Activated CD8-positive, alpha-beta memory T cell treated with anti-CD3 and anti-CD28 coated beads, Interleukin-2, amount 10 ng/mL, durations not matched to agents 7 days and 5 days (primary cell): Measurements from ENCODE around the gene EEF2. TPM values are rescaled to one million over a fixed set of nuclear protein-coding genes. Genes with fewer than 3 reads are reported as not detected.

Source experiments
- microRNA-seq: library from miRNA; unstranded; fragments of <30 nt; microRNA quantifications from one replicate; pipeline ENCODE4 v1.2.0, GENCODE V29; 2022
- total RNA-seq, 2 experiments: library from RNA; stranded (reverse); gene quantifications; one replicate each; pipeline ENCODE4 v1.2.3, GENCODE V29; 2021

Gene EEF2
- total RNA-seq, 2 experiments from 2014 or later = 1,382 to 1,952 TPM

Small RNA genes within 50 kb of the gene (microRNA-seq; reads per million reads assigned to microRNA genes)
- gene MIR637 = not detected

Other genes with a start within 250 kb of the EEF2 start
- 10 to 100 TPM; 50.3 to 65.5 TPM for gene APBA3, start 223.8 kb downstream of the EEF2 start, total RNA-seq
- gene MRPL54, start 222.8 kb downstream of the EEF2 start, total RNA-seq = 10 to 100 TPM; 74.0 to 89.8 TPM
- not detected for gene RAX2, start 213.2 kb downstream of the EEF2 start, total RNA-seq
- gene MATK, start 199.1 kb downstream of the EEF2 start, total RNA-seq = 10 to 100 TPM; 26.8 to 30.8 TPM
- gene ZFR2, start 116.4 kb downstream of the EEF2 start, total RNA-seq = under 1 TPM; 0.26 TPM
- not detected for gene ATCAY, start 104.8 kb downstream of the EEF2 start, total RNA-seq
- not detected for gene NMRK2, start 52.4 kb downstream of the EEF2 start, total RNA-seq
- 10 to 100 TPM; 49.3 to 53.0 TPM for gene DAPK3, start 14.4 kb downstream of the EEF2 start, total RNA-seq
- gene PIAS4, start 22.3 kb upstream of the EEF2 start, total RNA-seq = 10 to 100 TPM; 34.0 to 39.4 TPM
- gene ZBTB7A, start 81.4 kb upstream of the EEF2 start, total RNA-seq = 10 to 100 TPM; 67.4 to 72.6 TPM
- 100 to 1,000 TPM; 201 to 238 TPM for gene MAP2K2, start 138.7 kb upstream of the EEF2 start, total RNA-seq
- gene CREB3L3, start 168.2 kb upstream of the EEF2 start, total RNA-seq = under 1 TPM in 1 of 2 experiments, not detected in 1; 0.75 TPM
- gene SIRT6, start 197.1 kb upstream of the EEF2 start, total RNA-seq = 10 to 100 TPM; 37.5 to 37.8 TPM
- gene ANKRD24, start 197.2 kb upstream of the EEF2 start, total RNA-seq = 1 to 10 TPM in 1 of 2 experiments, under 1 TPM in 1; 0.82 to 1.4 TPM
- 10 to 100 TPM in 1 of 2 experiments, 1 to 10 TPM in 1; 2.6 to 14.7 TPM for gene EBI3, start 244.1 kb upstream of the EEF2 start, total RNA-seq